Hippocampal formation (tissue), 2 donors: ENCODE data around the gene ACTL8.

Experiments
- DNase-seq, 2 donors: peaks; one replicate each; lab custom pipeline; 2025; lab: John Stamatoyannopoulos, UW

The ACTL8 gene

DNA sequence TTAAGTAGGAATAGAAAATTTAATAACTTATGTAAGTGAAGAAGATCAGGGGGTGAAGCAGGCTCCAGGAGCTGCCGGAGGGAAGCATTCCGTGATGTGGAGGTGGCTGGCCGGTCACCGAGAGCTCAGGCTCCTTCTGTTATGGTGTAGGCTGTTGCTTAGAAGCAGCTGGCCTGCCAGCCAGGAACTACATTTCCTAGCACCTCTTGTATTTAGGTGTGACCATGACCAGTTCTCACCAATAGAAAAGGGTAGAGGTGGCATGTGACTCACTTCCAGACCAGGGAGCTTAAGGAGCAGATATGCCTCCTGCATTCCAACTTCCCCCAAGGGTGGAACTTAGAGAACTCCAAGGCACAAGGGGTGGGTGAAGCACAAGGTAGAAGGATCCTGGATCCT, 120.7 kb downstream of the ACTL8 start:
- DNase-seq: no peak
